Stimulated activated CD4-positive, alpha-beta T cell treated with anti-CD3 and anti-CD28 coated beads, Interleukin-12 subunit alpha, Interleukin-12 subunit beta, amount 100 ng/mL, for 4 hours (primary cell): ENCODE results near the gene ARFGAP2.

ENCODE experiments used
- DNase-seq: peaks from one replicate; pipeline ENCODE4 v3.0.0-alpha.2; 2020

The ARFGAP2 gene

DNA sequence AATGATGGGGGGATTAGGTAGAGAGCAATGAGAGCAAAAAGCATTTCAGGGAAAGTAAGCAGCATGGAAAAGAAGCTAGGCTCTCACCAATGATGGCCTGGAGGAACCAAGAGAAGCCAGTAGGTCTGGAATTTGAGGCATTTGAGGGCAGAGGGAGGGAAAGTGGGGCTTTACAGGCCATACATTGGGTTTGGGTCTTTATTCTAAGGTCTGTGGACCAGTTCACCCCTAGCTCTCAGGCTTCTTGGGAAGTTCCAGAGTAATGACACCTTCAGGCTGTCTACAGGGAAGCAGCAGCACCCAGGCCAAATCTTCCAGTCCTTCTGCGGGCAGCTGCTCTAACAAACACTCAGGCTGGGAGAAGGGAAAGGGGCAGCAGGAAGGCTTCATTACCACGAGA, 29.4 kb downstream of the ARFGAP2 start:
- DNase-seq = no peak

DNA sequence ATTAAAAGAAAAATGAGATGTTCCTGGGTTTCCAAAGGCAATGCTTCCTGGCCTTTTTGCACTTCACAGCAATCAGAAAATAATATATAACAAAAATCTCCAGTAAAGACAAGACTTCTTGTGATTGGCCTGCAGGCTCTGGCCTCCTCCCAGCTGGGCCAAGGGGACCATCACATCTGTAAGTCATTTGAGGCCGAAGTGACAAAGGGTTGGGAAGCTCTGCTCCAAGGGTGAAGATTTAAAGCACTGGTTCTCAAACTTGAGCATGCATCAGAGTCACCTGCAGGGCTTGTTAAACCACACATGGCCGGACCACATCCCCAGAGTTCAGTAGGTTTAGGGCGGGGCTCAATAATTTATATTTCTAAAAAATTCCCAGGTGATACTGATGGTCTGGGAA, 32.1 kb downstream of the ARFGAP2 start:
- no peak for DNase-seq

DNA sequence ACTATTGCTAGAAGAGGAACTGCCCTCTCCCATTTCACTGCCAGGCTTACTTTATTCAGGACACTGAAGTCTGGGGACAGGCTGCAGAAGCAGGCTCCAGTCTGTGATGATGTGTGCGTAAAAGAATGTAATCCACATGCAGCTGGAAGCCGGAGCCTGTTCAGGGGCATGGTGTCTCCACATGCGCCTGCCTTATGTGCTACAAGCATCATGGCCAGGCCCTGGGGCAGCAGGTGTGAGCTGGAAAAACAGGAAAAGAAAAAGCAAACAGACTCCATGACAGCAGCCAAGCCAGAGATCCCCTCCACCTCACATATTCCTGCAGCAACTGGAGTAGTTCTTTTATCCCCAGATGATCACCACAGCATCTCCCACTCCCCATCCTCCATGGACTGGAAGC, 33.4 kb downstream of the ARFGAP2 start:
- no peak for DNase-seq

DNA sequence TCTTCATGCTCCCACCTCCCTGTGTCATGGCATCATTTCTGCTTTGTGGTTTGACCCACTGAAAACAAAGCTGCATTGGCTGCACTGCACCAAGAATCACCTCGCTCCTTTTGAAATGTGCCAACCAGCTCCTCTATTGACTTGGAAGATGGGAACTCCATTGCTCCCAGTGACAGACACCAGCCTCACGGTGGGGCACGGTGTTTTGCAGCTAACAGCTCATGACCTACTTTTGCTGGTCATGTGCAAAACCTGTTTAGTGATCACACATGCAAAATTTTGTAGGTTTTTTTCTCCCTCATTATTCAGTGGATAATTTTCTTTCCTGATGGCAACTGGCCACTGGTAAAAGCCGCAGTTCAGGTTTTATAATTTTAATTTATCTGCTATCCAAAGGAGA, 36.8 kb downstream of the ARFGAP2 start:
- DNase-seq = no peak

DNA sequence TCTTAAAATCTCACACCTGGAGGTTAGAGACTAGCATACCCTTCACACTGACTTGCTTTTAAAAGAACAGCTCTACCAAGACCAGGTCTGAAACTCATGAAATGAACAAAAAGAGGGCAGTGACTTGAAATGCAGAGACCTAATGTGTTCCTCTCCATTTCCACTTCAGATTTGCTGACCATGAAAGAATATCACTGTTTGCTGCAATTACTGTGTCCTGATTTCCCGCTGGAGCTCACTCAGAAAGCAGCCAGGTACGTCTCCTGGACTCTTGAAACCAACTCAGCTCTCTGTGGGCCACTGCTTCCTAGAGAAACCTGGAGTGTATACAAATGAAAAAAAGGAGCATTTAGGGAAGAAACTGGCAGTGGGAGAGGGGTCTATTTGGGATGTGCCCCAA, 39.2 kb downstream of the ARFGAP2 start:
- no peak for DNase-seq

DNA sequence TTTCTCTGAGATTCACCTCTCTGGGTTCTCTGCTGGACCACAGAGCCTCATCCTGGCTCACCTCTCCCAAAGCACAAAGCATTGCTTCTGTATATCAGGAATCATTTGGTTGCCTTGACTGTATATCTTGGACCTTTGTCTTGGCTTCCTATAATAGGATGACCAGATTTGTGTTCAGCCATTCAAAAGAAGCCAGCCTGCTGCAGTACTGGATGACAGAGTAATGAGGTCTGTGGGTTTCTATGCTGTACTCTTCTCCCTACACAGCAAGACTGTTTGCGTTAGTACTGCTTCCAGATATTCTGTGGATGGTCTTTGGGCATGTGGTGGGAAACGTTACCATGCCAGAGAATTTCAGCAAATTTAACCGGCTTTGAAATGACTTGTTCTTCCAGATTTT, 39.8 kb downstream of the ARFGAP2 start:
- no peak for DNase-seq

DNA sequence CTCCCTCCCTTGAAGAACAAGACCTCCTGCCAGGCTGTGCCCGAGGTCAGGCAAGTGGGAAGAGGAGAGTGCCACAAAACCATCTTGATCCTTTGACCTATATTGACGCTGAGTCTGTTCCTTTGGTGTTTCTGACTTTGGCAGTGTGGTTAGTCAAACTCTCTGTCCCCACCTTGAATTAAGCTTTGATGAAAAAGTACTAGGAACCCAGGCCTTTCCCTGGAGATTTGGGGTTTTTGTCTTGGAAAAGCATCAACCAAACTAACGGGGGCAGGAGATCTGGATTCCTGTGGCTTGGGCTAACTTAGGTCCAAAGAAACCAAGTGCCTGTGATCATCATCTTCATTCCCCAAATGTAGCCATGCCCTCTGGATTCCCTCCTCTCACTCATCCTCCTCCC, 40.4 kb downstream of the ARFGAP2 start:
- no peak for DNase-seq

DNA sequence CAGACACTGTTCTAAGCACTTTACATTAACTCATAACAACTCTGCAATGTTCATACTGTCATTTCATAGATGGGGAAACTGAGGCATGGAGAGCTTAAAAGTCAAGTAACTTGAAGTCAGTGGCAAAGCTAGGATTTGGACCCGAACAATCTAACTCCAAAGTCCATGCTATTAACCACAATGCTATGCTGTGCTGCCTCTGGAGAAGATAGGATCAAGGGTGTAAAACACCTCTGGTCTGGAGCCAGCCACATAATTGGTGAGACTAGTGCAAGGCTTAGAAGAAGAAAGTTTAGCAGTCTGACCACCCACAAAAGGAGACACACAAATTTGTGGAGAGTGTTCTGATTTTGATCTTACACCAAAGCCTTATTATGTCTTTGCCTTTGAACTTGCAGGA, 43.7 kb downstream of the ARFGAP2 start:
- no peak for DNase-seq

DNA sequence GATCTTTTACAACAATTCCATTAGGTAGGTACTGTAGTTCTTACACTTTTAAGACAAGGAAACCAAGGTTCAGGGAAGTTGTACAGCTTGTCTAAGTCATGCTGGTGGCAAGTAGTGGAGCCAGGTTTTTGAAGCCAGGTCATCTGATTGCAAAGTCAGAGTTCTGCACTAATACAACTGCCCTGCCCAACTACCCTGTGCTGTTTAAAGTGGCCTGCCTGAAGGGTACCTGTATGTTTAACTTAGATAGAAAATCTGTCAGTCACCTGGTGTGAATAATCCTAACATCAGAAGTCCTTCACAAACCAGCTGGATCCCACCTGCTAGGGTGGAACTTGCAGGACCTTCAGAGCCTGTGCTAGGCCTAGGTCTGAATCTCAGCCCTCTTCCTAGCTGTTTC, 44.2 kb downstream of the ARFGAP2 start:
- DNase-seq = no peak

DNA sequence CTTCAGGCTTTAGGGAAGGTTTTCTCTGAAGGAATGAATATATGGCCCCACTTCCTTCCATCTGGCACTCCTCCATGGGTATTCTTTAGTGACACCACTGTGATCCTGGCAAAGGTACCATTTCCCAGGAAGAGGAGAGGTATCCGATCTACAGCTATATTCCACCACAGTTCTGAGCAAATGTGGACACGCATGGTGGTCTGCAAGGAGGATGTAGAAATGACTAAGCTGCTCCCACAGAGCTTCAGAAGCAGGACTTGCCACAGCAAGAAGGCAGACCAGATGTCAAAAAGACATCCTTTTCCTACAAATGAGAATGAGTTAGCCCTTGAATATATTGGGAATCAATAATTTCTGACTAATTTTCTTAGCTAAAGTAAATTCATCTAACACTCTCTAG, 45.5 kb downstream of the ARFGAP2 start:
- DNase-seq = no peak

DNA sequence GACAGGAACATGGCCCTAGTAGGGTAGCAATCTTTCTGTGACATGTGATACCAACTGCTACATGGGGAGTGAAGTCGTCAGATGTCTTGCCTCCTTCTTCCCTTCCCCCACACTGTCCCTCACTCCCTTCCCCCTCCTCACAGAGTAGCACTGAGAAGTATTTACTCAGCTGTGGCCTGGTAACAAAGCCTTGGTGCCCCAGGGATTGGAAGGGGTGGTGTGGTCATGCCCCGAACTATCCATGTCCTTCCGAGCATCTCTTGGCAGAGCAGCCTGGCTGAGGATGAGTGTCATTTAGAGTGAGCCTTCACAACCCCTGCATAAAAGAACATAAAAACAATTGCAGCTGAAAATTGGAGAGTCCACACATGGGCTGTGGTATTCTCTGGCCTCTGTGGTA, 46.1 kb downstream of the ARFGAP2 start:
- no peak for DNase-seq

DNA sequence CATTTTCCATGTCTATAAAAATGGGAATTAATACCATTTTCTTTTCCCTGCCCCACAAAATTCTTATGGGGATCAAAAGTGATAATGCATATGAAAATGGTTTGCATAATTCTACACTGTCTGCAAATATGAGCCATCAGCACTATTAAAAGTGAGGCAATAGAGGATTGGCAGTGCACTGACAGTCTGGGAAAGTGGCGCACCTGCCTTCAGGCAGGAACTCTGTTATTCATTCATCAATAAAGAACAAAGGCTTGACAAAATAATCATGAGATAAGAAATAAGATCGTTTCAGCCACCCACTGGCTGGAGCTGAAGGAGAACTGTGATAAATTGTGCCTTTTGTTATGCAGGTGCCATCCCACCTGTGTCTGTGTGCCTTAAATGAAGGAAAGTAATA, 49.5 kb downstream of the ARFGAP2 start:
- no peak for DNase-seq

DNA sequence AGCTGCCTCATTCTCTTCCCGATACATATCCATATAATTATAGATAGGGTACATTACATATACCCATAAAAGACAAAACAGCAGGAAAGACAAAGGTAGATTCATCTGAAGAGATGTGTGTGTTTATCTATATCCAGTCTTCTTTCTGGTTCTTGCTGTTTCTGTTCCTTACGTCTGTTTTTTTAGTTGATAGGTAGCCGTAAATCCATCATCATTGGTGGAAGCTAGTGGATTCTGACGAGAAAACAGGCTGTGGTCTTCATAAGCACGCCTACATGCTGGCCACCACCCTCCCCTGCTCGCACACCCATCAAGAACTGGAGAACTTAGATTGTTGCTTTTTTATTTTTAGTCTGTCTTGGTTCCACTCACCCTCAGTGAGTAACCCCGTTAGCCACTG, 51.6 kb downstream of the ARFGAP2 start:
- no peak for DNase-seq

DNA sequence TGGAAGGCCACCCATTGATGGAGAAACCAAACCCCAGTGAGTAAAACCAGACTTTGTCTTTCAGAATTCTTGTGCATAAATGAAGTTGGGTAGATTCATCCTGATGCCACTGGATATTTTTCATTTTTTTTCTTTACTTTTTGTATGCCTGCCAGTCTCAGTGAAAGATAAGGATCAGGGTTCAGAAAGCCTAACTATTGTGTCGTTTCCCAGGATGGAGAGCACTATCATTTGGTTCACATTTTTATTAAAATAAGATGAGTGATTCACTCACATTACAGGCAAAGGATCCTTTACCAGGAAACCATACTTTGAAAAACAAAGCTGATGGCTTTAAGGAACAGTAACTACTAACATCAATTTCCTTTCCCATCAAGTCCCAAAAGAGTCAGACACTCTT, 52.0 kb downstream of the ARFGAP2 start:
- no peak for DNase-seq

DNA sequence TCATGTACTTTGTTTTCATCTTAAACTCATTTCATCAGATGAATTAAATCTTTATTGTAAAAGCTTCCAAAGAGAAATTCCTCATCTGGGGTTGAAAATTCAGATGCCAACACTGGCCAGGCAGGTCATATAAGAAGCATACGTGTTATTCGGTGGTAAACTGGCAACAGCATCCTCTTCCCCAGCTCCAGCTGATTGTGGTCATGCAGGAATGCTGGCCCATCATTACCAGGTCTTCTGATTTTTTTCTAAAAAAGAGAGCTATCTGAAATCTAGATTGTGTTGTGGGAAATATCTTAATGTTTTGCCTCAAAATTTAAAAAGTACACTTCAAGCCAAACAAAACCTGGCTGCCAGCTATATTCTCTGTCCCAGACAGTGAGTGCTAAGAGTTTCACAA, 53.6 kb downstream of the ARFGAP2 start:
- no peak for DNase-seq

DNA sequence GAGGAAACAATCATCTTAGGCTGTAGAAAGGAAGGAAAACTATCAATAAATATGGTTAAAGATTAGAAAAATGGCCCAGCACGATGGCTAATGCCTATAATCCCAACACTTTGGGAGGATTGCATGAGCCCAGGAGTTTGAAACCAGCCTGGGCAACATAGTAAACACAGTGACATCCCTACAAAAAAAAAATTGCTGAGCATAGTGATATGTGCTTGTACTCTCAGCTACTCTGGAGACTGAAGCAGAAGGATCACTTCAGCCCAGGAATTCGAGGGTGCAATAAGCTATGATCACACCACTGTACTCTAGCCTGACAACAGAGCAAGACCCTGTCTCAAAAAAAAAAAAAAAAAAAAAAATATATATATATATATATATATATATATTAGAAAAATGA, 54.9 kb downstream of the ARFGAP2 start:
- DNase-seq = no peak

DNA sequence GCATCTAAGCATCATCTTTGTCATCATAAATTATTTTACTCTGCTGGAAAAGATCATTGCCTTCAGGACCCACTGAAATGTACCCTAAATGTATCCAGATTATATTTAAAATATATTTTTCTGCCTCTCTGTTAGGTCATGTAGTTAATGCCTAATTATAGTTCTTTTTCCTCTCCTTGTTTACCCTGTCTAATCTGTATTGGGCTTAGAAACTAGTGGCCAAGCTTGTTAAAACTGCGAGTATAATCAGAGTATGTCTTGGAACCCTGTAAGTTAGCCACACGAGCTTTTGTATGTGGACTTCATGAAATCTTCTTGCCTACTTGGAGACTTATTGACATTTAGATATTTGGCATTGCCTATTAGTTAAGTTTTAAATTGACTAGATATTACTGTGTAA, 55.6 kb downstream of the ARFGAP2 start:
- DNase-seq = no peak

DNA sequence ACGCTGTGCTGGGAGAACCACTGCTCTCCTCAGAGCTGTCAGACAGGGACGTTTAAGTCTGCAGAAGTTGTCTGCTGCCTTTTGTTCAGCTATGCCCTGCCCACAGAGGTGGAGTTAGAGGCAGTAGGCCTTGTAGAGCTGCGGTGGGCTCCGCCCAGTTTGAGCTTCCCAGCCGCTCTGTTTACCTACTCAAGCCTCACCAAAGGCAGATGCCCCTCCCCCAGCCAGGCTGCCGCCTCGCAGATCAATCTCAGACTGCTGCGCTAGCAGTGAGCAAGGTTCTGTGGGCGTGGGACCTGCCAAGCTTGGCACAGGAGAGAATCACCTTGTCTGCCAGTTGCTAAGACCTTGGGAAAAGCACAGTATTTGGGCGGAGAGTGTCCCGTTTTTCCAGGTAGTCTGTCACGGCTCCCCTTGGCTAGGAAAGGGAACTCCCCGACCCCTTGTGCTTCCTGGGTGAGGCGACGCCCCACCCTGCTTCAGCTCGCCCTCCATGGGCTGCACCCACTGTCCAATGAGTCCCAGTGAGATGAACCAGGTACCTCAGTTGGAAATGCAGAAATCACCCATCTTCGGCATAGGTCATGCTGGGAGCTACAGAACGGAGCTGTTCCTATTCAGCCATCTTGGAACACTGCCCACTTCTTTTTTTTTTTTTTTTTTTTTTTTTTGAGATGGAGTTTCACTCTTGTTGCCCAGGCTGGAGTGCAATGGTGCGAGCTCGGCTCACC, 57.6 kb downstream of the ARFGAP2 start:
- DNase-seq = peak; percentile 39
